ENCODE measurements around the gene DIPK2A. TPM values are rescaled to one million over a fixed set of nuclear protein-coding genes. Genes with fewer than 3 reads are reported as not detected.
A peak's percentile ranks its signal among the peaks of the same experiment; 100 is the strongest.

Gene DIPK2A, protein sequence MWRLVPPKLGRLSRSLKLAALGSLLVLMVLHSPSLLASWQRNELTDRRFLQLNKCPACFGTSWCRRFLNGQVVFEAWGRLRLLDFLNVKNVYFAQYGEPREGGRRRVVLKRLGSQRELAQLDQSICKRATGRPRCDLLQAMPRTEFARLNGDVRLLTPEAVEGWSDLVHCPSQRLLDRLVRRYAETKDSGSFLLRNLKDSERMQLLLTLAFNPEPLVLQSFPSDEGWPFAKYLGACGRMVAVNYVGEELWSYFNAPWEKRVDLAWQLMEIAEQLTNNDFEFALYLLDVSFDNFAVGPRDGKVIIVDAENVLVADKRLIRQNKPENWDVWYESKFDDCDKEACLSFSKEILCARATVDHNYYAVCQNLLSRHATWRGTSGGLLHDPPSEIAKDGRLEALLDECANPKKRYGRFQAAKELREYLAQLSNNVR
- 11.0 TPM for total RNA-seq (2021; ENCODE audit: unreplicated experiment)
- polyA plus RNA-seq (2012) = 7.4 and 9.7 TPM in 2 replicates
- Bru-seq, nascent RNA = percentile 64 among the genes with signal in this experiment
- percentile 43 among the genes with signal in this experiment for BruChase-seq, experiment 1, labeled RNA remaining after a 6-hour chase
- BruChase-seq, experiment 2, labeled RNA remaining after a 2-hour chase = percentile 77 among the genes with signal in this experiment
- long read RNA-seq, full-length matches to known transcripts = 31 of 33 reads
- long read RNA-seq, partial matches to known transcripts = 0 of 33 reads
- long read RNA-seq, other reads (novel, unspliced or antisense) = 2 of 33 reads

GRCh38 chr3:143971359-143972154 lies at the start of gene DIPK2A:
Gene DIPK2A (plus strand): TSS chr3:143971823. CDS start chr3:143972333, 510 bp downstream.
- H3K27me3 ChIP-seq (ENCODE audit: insufficient read depth, low read length) = no peaks in the 10 kb centered on the region
- ATAC-seq (peak; percentile 79), DNase-seq (ENCODE audit: low read depth, low spot score) (peak; percentile 88)
- intact Hi-C loops (cut with micrococcal nuclease) = loop anchor here (2.0 to 10.0 kb wide), 2 partner anchors 799 to 1793 kb away; no protein-coding TSS in a partner anchor
- RAD21 ChIA-PET (ENCODE audit: low non-redundant PET in 1 of 2, low total read pairs in 2 of 2, uncharacterized antibody in 2 of 2, unreplicated experiment in 2 of 2) = interaction anchor here in 1 of 2 experiments (0.6 kb wide), 2 partner anchors 61 to 1797 kb away, joined by 3 to 7 read pairs; no protein-coding TSS in a partner anchor
- peaks cover 7 to 17% of the 10 kb centered on the region in 2 experiments; a peak in 3 of 4 replicates for H3K4me1 ChIP-seq (ENCODE audit: control insufficient read depth in 1 of 2, insufficient read depth in 2 of 2, low read length in 2 of 2)
- POLR2A ChIA-PET = interaction anchor here (0.7 to 1.9 kb wide), 16 partner anchors 8 to 1796 kb away, joined by 3 to 10 read pairs (median 4); no protein-coding TSS in a partner anchor
- H3K9me2 ChIP-seq (ENCODE audit: insufficient read depth) = no peaks in the 10 kb centered on the region
- peak within 1 kb of the TSS; percentile 73 for H3K9ac ChIP-seq (ENCODE audit: low read length)
- H3K27ac ChIP-seq (ENCODE audit: low read depth, low read length) = peak within 1 kb of the TSS; percentile 90
- H3K79me2 ChIP-seq (ENCODE audit: insufficient read depth, low read length) = peaks cover 39% of the 10 kb centered on the region
- TF ChIP-seq RAD21 (IDR thresholded peaks at IDR 0.05; ENCODE audit: low read depth) (no peak), ZFX (IDR thresholded peaks at IDR 0.05) (no peak), TCF7L2 (IDR thresholded peaks at IDR 0.05; ENCODE audit: borderline replicate concordance, extremely low read depth, insufficient read depth, insufficient read length) (peak; percentile 1), CBX3 (IDR thresholded peaks at IDR 0.05; ENCODE audit: low read depth) (no peak; the same call in 1 of the 2 replicates), REST (IDR thresholded peaks at IDR 0.05; ENCODE audit: low read depth) (no peak), SRF (IDR thresholded peaks at IDR 0.05; ENCODE audit: low read depth) (peak; percentile 100), ELF1 (IDR thresholded peaks at IDR 0.05; ENCODE audit: borderline replicate concordance, low read depth) (no peak), EGR1 (IDR thresholded peaks at IDR 0.05; ENCODE audit: low read depth) (peak; percentile 96), YY1 (IDR thresholded peaks at IDR 0.05; ENCODE audit: extremely low read depth, insufficient replicate concordance, low read depth, low read length) (peak; percentile 37), ZBTB33 (IDR thresholded peaks at IDR 0.05; ENCODE audit: extremely low read depth, insufficient replicate concordance, low read length) (peak; percentile 63), SP1 (IDR thresholded peaks at IDR 0.05; ENCODE audit: low read depth) (peak; percentile 65), SIN3A (IDR thresholded peaks at IDR 0.05; ENCODE audit: low read depth) (peak; percentile 86), POLR2A (IDR thresholded peaks at IDR 0.05; ENCODE audit: borderline replicate concordance, extremely low read depth, insufficient read depth, insufficient read length) (peak; percentile 82), EZH2 (IDR thresholded peaks at IDR 0.05) (no peak), ZNF274 (IDR thresholded peaks at IDR 0.05; ENCODE audit: low read depth, low read length) (no peak), FOSL1 (IDR thresholded peaks at IDR 0.05; ENCODE audit: low read depth) (no peak), POLR2AphosphoS5 (IDR thresholded peaks at IDR 0.05; ENCODE audit: low read depth, low read length) (peak; percentile 88)
- TF ChIP-seq, protein P1, sequence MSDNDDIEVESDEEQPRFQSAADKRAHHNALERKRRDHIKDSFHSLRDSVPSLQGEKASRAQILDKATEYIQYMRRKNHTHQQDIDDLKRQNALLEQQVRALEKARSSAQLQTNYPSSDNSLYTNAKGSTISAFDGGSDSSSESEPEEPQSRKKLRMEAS (IDR thresholded peaks at IDR 0.05) = peak; percentile 85
- peak within 1 kb of the TSS; percentile 82 to 91 for H3K4me3 ChIP-seq (replicated peaks in 1 of 2; ENCODE audit: low read depth in 1 of 2, low read length in 2 of 2)
- peak within 1 kb of the TSS; percentile 93 for H3K4me2 ChIP-seq (ENCODE audit: low read length)
- CTCF ChIA-PET = interaction anchor here (1.0 to 1.8 kb wide), 6 partner anchors 9 to 1796 kb away, joined by 3 to 11 read pairs (median 4); no protein-coding TSS in a partner anchor
- 0 out of 2 replicates have a peak, but pooled peaks cover 5% of the 10 kb centered on the region for H4K20me1 ChIP-seq (ENCODE audit: insufficient read depth)
- no peaks in the 10 kb centered on the region for H3K9me3 ChIP-seq (ENCODE audit: control insufficient read depth in 1 of 2, insufficient read depth in 1 of 2, low read depth in 1 of 2, low read length in 2 of 2)
- no TSS peak for BruUV-seq (replicated peaks)
- no peaks in the 10 kb centered on the region for H3K36me3 ChIP-seq (ENCODE audit: control insufficient read depth in 1 of 2, insufficient read depth in 2 of 2, low read length in 2 of 2)
- peak within 1 kb of the TSS; percentile 77 for H2AFZ ChIP-seq (ENCODE audit: low read depth, low read length, poor library complexity, severe bottlenecking)

Data from HCT116 (cell line).